Stimulated activated CD4-positive, alpha-beta T cell treated with anti-CD3 and anti-CD28 coated beads, Interleukin-2, amount 100 ng/mL, for 4 hours (primary cell): ENCODE data around the gene FNDC10.

Source experiments
- DNase-seq: peaks from one replicate; pipeline ENCODE4 v3.0.0-alpha.2; 2020; ENCODE audit warnings: low read depth

FNDC10 gene

GRCh38 chr1:1627829-1628753 lies 28.2 kb upstream of the FNDC10 start:
- no peak for DNase-seq

GRCh38 chr1:1627261-1627828 lies 27.4 kb upstream of the FNDC10 start:
- DNase-seq = no peak

- DNase-seq = no peak
Measured at GRCh38 chr1:1626207-1627141, 26.5 kb upstream of the FNDC10 start.

- no peak for DNase-seq
Measured at GRCh38 chr1:1625824-1626206, 25.9 kb upstream of the FNDC10 start.

- DNase-seq = no peak
Measured at GRCh38 chr1:1625404-1625775, 25.5 kb upstream of the FNDC10 start.

- no peak for DNase-seq
Measured at GRCh38 chr1:1624443-1625403, 24.8 kb upstream of the FNDC10 start.

GRCh38 chr1:1623631-1624442 lies 23.9 kb upstream of the FNDC10 start:
- DNase-seq = no peak

GRCh38 chr1:1623181-1623630 lies 23.3 kb upstream of the FNDC10 start:
- DNase-seq = no peak

GRCh38 chr1:1622788-1623094 lies 22.8 kb upstream of the FNDC10 start:
- no peak for DNase-seq

GRCh38 chr1:1622010-1622787 lies 22.3 kb upstream of the FNDC10 start:
- DNase-seq = no peak

- no peak for DNase-seq
Measured at GRCh38 chr1:1621173-1622009, 21.5 kb upstream of the FNDC10 start.

GRCh38 chr1:1620433-1621139 lies 20.7 kb upstream of the FNDC10 start:
- DNase-seq = no peak

- no peak for DNase-seq
Measured at GRCh38 chr1:1619917-1620361, 20.0 kb upstream of the FNDC10 start.

GRCh38 chr1:1618396-1619068 lies 18.6 kb upstream of the FNDC10 start:
- DNase-seq = no peak

- no peak for DNase-seq
Measured at GRCh38 chr1:1617925-1618324, 18.0 kb upstream of the FNDC10 start.

- no peak for DNase-seq
Measured at GRCh38 chr1:1617516-1617915, 17.6 kb upstream of the FNDC10 start.

- no peak for DNase-seq
Measured at GRCh38 chr1:1616838-1617237, 16.9 kb upstream of the FNDC10 start.
